ENCODE measurements around the gene GGTLC1.
"Not testable (repeated sequence)": the region's sequence is repeated elsewhere in the genome, so short reads cannot be mapped to it uniquely, and the experiment has no call there.

Gene GGTLC1

GRCh38 chr20:24006626-24007025 is 18.0 kb upstream of the GGTLC1 start:
- H3K4me1 ChIP-seq = no peaks in the 10 kb centered on the region
- no peak overlapping the region for H3K4me3 ChIP-seq
- no peaks in the 10 kb centered on the region for H3K9me3 ChIP-seq
- no peak for DNase-seq (ENCODE audit: low spot score in 2 of 2)
- in situ Hi-C loops (cut with MboI; ENCODE audit: low sequenced_read_pairs) = no loop called here
- no peaks in the 10 kb centered on the region for H3K27me3 ChIP-seq (ENCODE audit: low read depth)
- no peaks in the 10 kb centered on the region for H3K36me3 ChIP-seq (replicated peaks)

- no peak overlapping the region for H3K4me3 ChIP-seq
- no peaks in the 10 kb centered on the region for H3K9me3 ChIP-seq
- H3K27me3 ChIP-seq (ENCODE audit: low read depth) = 0 out of 2 replicates have a peak, but pooled peaks cover 3% of the 10 kb centered on the region
- no peak for DNase-seq (ENCODE audit: low spot score in 2 of 2)
- no peaks in the 10 kb centered on the region for H3K4me1 ChIP-seq
- in situ Hi-C loops (cut with MboI; ENCODE audit: low sequenced_read_pairs) = no loop called here
- H3K36me3 ChIP-seq (replicated peaks) = no peaks in the 10 kb centered on the region
Measured at GRCh38 chr20:24004471-24004870, 15.9 kb upstream of the GGTLC1 start.

- H3K36me3 ChIP-seq (replicated peaks) = no peaks in the 10 kb centered on the region
- no peaks in the 10 kb centered on the region for H3K9me3 ChIP-seq
- H3K27me3 ChIP-seq (ENCODE audit: low read depth) = 0 out of 2 replicates have a peak, but pooled peaks cover 10% of the 10 kb centered on the region
- H3K4me3 ChIP-seq = no peak overlapping the region
- in situ Hi-C loops (cut with MboI; ENCODE audit: low sequenced_read_pairs) = no loop called here
- DNase-seq (ENCODE audit: low spot score in 2 of 2) = no peak
- H3K4me1 ChIP-seq = no peaks in the 10 kb centered on the region
Measured at GRCh38 chr20:24002896-24003295, 14.3 kb upstream of the GGTLC1 start.

GRCh38 chr20:24001712-24002405 is 13.3 kb upstream of the GGTLC1 start:
- Histone ChIP-seq H3K36me3 (replicated peaks) (no peaks in the 10 kb centered on the region), H3K4me1 (no peaks in the 10 kb centered on the region), H3K9me3 (no peaks in the 10 kb centered on the region), H3K4me3 (no peak overlapping the region), H3K27me3 (ENCODE audit: low read depth) (0 out of 2 replicates have a peak, but pooled peaks cover 10% of the 10 kb centered on the region)
- DNase-seq (ENCODE audit: low spot score in 2 of 2) = no peak
- in situ Hi-C loops (cut with MboI; ENCODE audit: low sequenced_read_pairs) = no loop called here

GRCh38 chr20:23998844-23999243 is 10.3 kb upstream of the GGTLC1 start:
- no peak for DNase-seq (ENCODE audit: low spot score in 2 of 2)
- H3K4me1 ChIP-seq = no peaks in the 10 kb centered on the region
- 0 out of 2 replicates have a peak, but pooled peaks cover 10% of the 10 kb centered on the region for H3K27me3 ChIP-seq (ENCODE audit: low read depth)
- no peaks in the 10 kb centered on the region for H3K36me3 ChIP-seq (replicated peaks)
- H3K4me3 ChIP-seq = no peak overlapping the region
- in situ Hi-C loops (cut with MboI; ENCODE audit: low sequenced_read_pairs) = loop anchor here (25.0 kb wide), 1 partner anchor 212 kb away; no protein-coding TSS in a partner anchor
- H3K9me3 ChIP-seq = no peaks in the 10 kb centered on the region

GRCh38 chr20:23998392-23998791 is 9.8 kb upstream of the GGTLC1 start:
- Histone ChIP-seq H3K36me3 (replicated peaks) (no peaks in the 10 kb centered on the region), H3K9me3 (no peaks in the 10 kb centered on the region), H3K27me3 (ENCODE audit: low read depth) (0 out of 2 replicates have a peak, but pooled peaks cover 10% of the 10 kb centered on the region), H3K4me3 (no peak overlapping the region), H3K4me1 (no peaks in the 10 kb centered on the region)
- in situ Hi-C loops (cut with MboI; ENCODE audit: low sequenced_read_pairs) = loop anchor here (25.0 kb wide), 1 partner anchor 211 kb away; no protein-coding TSS in a partner anchor
- DNase-seq (ENCODE audit: low spot score in 2 of 2) = no peak

- Histone ChIP-seq H3K27me3 (ENCODE audit: low read depth) (0 out of 2 replicates have a peak, but pooled peaks cover 10% of the 10 kb centered on the region), H3K4me1 (no peaks in the 10 kb centered on the region), H3K4me3 (no peak overlapping the region), H3K9me3 (no peaks in the 10 kb centered on the region), H3K36me3 (replicated peaks) (no peaks in the 10 kb centered on the region)
- peak; percentile 35 to 78 for DNase-seq (ENCODE audit: low spot score in 2 of 2)
- in situ Hi-C loops (cut with MboI; ENCODE audit: low sequenced_read_pairs) = loop anchor here (25.0 kb wide), 1 partner anchor 209 kb away; no protein-coding TSS in a partner anchor
Measured at GRCh38 chr20:23995905-23996666, 7.5 kb upstream of the GGTLC1 start.

GRCh38 chr20:23995291-23995690 is 6.7 kb upstream of the GGTLC1 start:
- not testable (repeated sequence) for H3K4me1 ChIP-seq; H3K36me3 ChIP-seq (replicated peaks); DNase-seq (ENCODE audit: low spot score in 2 of 2); H3K9me3 ChIP-seq; H3K27me3 ChIP-seq (ENCODE audit: low read depth); H3K4me3 ChIP-seq
- in situ Hi-C loops (cut with MboI; ENCODE audit: low sequenced_read_pairs) = loop anchor here (25.0 kb wide), 1 partner anchor 208 kb away; no protein-coding TSS in a partner anchor

- H3K27me3 ChIP-seq (ENCODE audit: low read depth); H3K9me3 ChIP-seq; H3K4me1 ChIP-seq; DNase-seq (ENCODE audit: low spot score in 2 of 2); H3K36me3 ChIP-seq (replicated peaks); H3K4me3 ChIP-seq: not testable (repeated sequence)
- in situ Hi-C loops (cut with MboI; ENCODE audit: low sequenced_read_pairs) = loop anchor here (25.0 kb wide), 1 partner anchor 207 kb away; no protein-coding TSS in a partner anchor
Measured at GRCh38 chr20:23994001-23994633, 5.5 kb upstream of the GGTLC1 start.

GRCh38 chr20:23993440-23993839 is 4.9 kb upstream of the GGTLC1 start:
- H3K36me3 ChIP-seq (replicated peaks); DNase-seq (ENCODE audit: low spot score in 2 of 2); H3K4me3 ChIP-seq; H3K4me1 ChIP-seq; H3K27me3 ChIP-seq (ENCODE audit: low read depth); H3K9me3 ChIP-seq: not testable (repeated sequence)
- in situ Hi-C loops (cut with MboI; ENCODE audit: low sequenced_read_pairs) = loop anchor here (25.0 kb wide), 1 partner anchor 206 kb away; no protein-coding TSS in a partner anchor

- H3K4me3 ChIP-seq; H3K9me3 ChIP-seq; H3K27me3 ChIP-seq (ENCODE audit: low read depth); H3K36me3 ChIP-seq (replicated peaks); DNase-seq (ENCODE audit: low spot score in 2 of 2); H3K4me1 ChIP-seq: not testable (repeated sequence)
- in situ Hi-C loops (cut with MboI; ENCODE audit: low sequenced_read_pairs) = loop anchor here (25.0 kb wide), 1 partner anchor 203 kb away; no protein-coding TSS in a partner anchor
Measured at GRCh38 chr20:23990296-23990695, 1.7 kb upstream of the GGTLC1 start.

GRCh38 chr20:23988966-23989365 is 387 bp upstream of the GGTLC1 start:
- in situ Hi-C loops (cut with MboI; ENCODE audit: low sequenced_read_pairs) = loop anchor here (25.0 kb wide), 1 partner anchor 202 kb away; no protein-coding TSS in a partner anchor
- not testable (repeated sequence) for DNase-seq (ENCODE audit: low spot score in 2 of 2); H3K36me3 ChIP-seq (replicated peaks); H3K4me1 ChIP-seq; H3K4me3 ChIP-seq; H3K27me3 ChIP-seq (ENCODE audit: low read depth); H3K9me3 ChIP-seq

- not testable (repeated sequence) for H3K27me3 ChIP-seq (ENCODE audit: low read depth); H3K36me3 ChIP-seq (replicated peaks); H3K4me1 ChIP-seq; DNase-seq (ENCODE audit: low spot score in 2 of 2); H3K4me3 ChIP-seq; H3K9me3 ChIP-seq
- in situ Hi-C loops (cut with MboI; ENCODE audit: low sequenced_read_pairs) = loop anchor here (25.0 kb wide), 1 partner anchor 199 kb away; no protein-coding TSS in a partner anchor
Measured at GRCh38 chr20:23986716-23987115, 1.9 kb downstream of the GGTLC1 start.
